SK-N-SH treated with all-trans-retinoic acid at 6 μM for 48 hours (cell line): ENCODE data around the gene COL12A1.

ENCODE experiments used
- ATAC-seq: fragments of 200-7000 bp; cut with Tn5 transposase; 3 replicates; pipeline ENCODE4 v1.9.1; 2020; ENCODE audit warnings: mild to moderate bottlenecking, moderate library complexity
- ARNTL ChIP-seq: fragments of 450-650 bp; formaldehyde crosslinking; IDR thresholded peaks from 2 replicates; pipeline ENCODE4 v1.5.0; 2020; ENCODE audit warnings: low read depth, mild to moderate bottlenecking, moderate library complexity, borderline replicate concordance
- BACH2 ChIP-seq: fragments of 250-450 bp; sonication (Bioruptor Pico); IDR thresholded peaks from 2 replicates; pipeline ENCODE4 v1.9.0; 2021; ENCODE audit warnings: mild to moderate bottlenecking, borderline replicate concordance
- CREB5 ChIP-seq: fragments of 250-450 bp; sonication (Bioruptor Pico); IDR thresholded peaks from 2 replicates; pipeline ENCODE4 v1.5.1; 2020; ENCODE audit warnings: low read depth, mild to moderate bottlenecking, moderate library complexity
- ESRRG ChIP-seq: fragments of 250-450 bp; sonication (Bioruptor Pico); IDR thresholded peaks from 2 replicates; pipeline ENCODE4 v1.6.1; 2021; ENCODE audit warnings: mild to moderate bottlenecking
- GLIS3 ChIP-seq: fragments of 250-450 bp; sonication (Bioruptor Pico); IDR thresholded peaks from 2 replicates; pipeline ENCODE4 v1.5.0; 2020; ENCODE audit warnings: mild to moderate bottlenecking, moderate library complexity
- ISL1 ChIP-seq: fragments of 250-450 bp; sonication (Bioruptor Pico); IDR thresholded peaks from 2 replicates; pipeline ENCODE4 v2.1.2; 2022; ENCODE audit warnings: mild to moderate bottlenecking, moderate library complexity
- OSR1 ChIP-seq: fragments of 250-450 bp; sonication (Bioruptor Pico); IDR thresholded peaks from 2 replicates; pipeline ENCODE4 v1.8.0; 2022; ENCODE audit warnings: moderate library complexity, mild to moderate bottlenecking, inconsistent platforms
- PATZ1 ChIP-seq: fragments of 250-450 bp; sonication (Bioruptor Pico); IDR thresholded peaks from 2 replicates; pipeline ENCODE4 v1.8.0; 2020; ENCODE audit warnings: mild to moderate bottlenecking, moderate library complexity, borderline replicate concordance
- PPARA ChIP-seq: fragments of 250-450 bp; sonication (Bioruptor Pico); IDR thresholded peaks from 2 replicates; pipeline ENCODE4 v1.5.0; 2020; ENCODE audit warnings: mild to moderate bottlenecking, borderline replicate concordance
- RARB ChIP-seq: fragments of 250-450 bp; sonication (Bioruptor Pico); IDR thresholded peaks from 2 replicates; pipeline ENCODE4 v1.8.0; 2021; ENCODE audit warnings: mild to moderate bottlenecking, moderate library complexity
- SNAI2 ChIP-seq: fragments of 250-450 bp; sonication (Bioruptor Pico); IDR thresholded peaks from 2 replicates; pipeline ENCODE4 v1.5.0; 2020; ENCODE audit warnings: mild to moderate bottlenecking, moderate library complexity
- TCF4 ChIP-seq: fragments of 250-450 bp; sonication (Bioruptor Pico); IDR thresholded peaks from 2 replicates; pipeline ENCODE4 v1.8.0; 2021; ENCODE audit warnings: mild to moderate bottlenecking, moderate library complexity, borderline replicate concordance
- TOX ChIP-seq: fragments of 250-450 bp; sonication (Bioruptor Pico); IDR thresholded peaks from 2 replicates; pipeline ENCODE4 v1.8.0; 2021; ENCODE audit warnings: mild to moderate bottlenecking, moderate library complexity, borderline replicate concordance
- TSHZ2 ChIP-seq: fragments of 250-450 bp; sonication (Bioruptor Pico); IDR thresholded peaks from 2 replicates; pipeline ENCODE4 v1.5.0; 2020; ENCODE audit warnings: mild to moderate bottlenecking, moderate library complexity
- ZC3H10 ChIP-seq: fragments of 250-450 bp; sonication (Bioruptor Pico); IDR thresholded peaks from 2 replicates; pipeline ENCODE4 v1.5.1; 2021; ENCODE audit warnings: mild to moderate bottlenecking, moderate library complexity
- ZFP3 ChIP-seq: fragments of 250-450 bp; sonication (Bioruptor Pico); IDR thresholded peaks from 2 replicates; pipeline ENCODE4 v1.5.0; 2020; ENCODE audit warnings: mild to moderate bottlenecking, moderate library complexity
- ZFP30 ChIP-seq: fragments of 450-650 bp; formaldehyde crosslinking; IDR thresholded peaks from 2 replicates; pipeline ENCODE4 v1.5.0; 2022; ENCODE audit warnings: mild to moderate bottlenecking, moderate library complexity
- ZNF565 ChIP-seq: fragments of 450-650 bp; formaldehyde crosslinking; conservative IDR thresholded peaks from 2 replicates; pipeline ENCODE4 v1.5.0; 2020; ENCODE audit warnings: low read depth, mild to moderate bottlenecking, moderate library complexity
- ZNF70 ChIP-seq: fragments of 450-650 bp; formaldehyde crosslinking; IDR thresholded peaks from 2 replicates; pipeline ENCODE4 v1.5.0; 2020; ENCODE audit warnings: mild to moderate bottlenecking, moderate library complexity
- ZNF8 ChIP-seq: fragments of 450-650 bp; formaldehyde crosslinking; IDR thresholded peaks from 2 replicates; pipeline ENCODE4 v1.5.0; 2020; ENCODE audit warnings: mild to moderate bottlenecking, moderate library complexity
- TF ChIP-seq, protein P1 (sequence below): fragments of 250-450 bp; sonication (Bioruptor Pico); IDR thresholded peaks from 2 replicates; pipeline ENCODE4 v1.5.1; 2021; ENCODE audit warnings: mild to moderate bottlenecking, moderate library complexity

COL12A1 gene

GRCh38 chr6:75203721-75204120 lies 2.1 kb downstream of the COL12A1 start:
- no peak for ATAC-seq
- TF ChIP-seq OSR1 (CRISPR knock-in tag): no peak
- TF ChIP-seq ZFP3: no peak
- TF ChIP-seq TSHZ2 (CRISPR knock-in tag): no peak
- no peak for TF ChIP-seq ZNF565 (CRISPR knock-in tag)

DNA sequence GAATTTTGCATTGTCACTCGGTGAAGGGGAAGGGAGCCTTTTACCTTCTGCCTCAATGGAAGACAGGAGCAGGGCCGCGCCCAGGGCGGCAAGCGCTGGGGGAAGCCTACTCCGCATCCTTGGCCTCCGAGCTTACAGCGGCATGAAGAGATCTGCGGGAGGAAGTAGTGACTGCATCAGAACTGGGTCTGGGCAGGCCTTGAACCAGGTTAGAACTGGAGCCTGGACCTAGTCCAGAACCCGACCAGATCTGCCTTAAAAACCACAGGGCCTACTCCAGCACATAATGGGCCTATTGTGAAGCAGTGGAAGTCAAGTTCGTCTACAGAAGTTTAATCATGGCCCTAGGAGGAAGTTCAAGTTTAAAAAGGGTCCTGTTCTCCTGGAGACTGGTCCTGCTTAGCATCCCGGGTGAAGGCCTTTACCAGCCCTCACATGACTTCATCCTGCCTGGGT lies 3.1 kb downstream of the COL12A1 start:
- ATAC-seq: no peak
- TF ChIP-seq ZFP30 (no peak), ZFP3 (no peak), RARB (CRISPR knock-in tag) (no peak), TSHZ2 (CRISPR knock-in tag) (no peak), BACH2 (CRISPR knock-in tag) (no peak), TOX (CRISPR knock-in tag) (no peak), ISL1 (CRISPR knock-in tag) (no peak), ARNTL (CRISPR knock-in tag) (no peak), ZC3H10 (CRISPR knock-in tag) (no peak)

- TF ChIP-seq, protein P1, sequence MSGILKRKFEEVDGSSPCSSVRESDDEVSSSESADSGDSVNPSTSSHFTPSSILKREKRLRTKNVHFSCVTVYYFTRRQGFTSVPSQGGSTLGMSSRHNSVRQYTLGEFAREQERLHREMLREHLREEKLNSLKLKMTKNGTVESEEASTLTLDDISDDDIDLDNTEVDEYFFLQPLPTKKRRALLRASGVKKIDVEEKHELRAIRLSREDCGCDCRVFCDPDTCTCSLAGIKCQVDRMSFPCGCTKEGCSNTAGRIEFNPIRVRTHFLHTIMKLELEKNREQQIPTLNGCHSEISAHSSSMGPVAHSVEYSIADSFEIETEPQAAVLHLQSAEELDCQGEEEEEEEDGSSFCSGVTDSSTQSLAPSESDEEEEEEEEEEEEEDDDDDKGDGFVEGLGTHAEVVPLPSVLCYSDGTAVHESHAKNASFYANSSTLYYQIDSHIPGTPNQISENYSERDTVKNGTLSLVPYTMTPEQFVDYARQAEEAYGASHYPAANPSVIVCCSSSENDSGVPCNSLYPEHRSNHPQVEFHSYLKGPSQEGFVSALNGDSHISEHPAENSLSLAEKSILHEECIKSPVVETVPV: no peak
- TF ChIP-seq ARNTL (CRISPR knock-in tag): no peak
- no peak for TF ChIP-seq CREB5 (CRISPR knock-in tag)
- no peak for TF ChIP-seq RARB (CRISPR knock-in tag)
- no peak for TF ChIP-seq ZNF565 (CRISPR knock-in tag)
- TF ChIP-seq ESRRG (CRISPR knock-in tag): no peak
Observed at GRCh38 chr6:75201901-75202672, 3.8 kb downstream of the COL12A1 start.

DNA sequence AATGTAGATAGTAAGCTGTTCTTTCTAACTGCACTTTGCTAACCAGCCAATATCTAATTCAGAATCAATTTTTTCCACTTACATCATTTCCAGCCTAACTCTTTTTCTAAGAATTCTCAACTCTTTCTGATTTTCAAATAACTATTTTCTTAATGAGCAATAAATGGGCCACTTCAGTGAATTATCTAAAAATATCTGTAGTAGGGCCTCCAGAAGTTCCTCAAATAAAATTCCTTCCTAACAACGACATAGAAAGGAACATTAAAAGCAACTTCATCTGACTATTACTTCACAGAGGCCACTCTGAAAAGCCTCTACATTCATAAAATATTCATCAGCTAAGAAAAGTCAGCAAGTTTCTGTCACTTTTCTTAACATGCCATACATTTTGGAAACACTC lies 4.8 kb downstream of the COL12A1 start:
- no peak for ATAC-seq
- TF ChIP-seq TOX (CRISPR knock-in tag) (no peak), BACH2 (CRISPR knock-in tag) (no peak), CREB5 (CRISPR knock-in tag) (no peak), GLIS3 (CRISPR knock-in tag) (no peak), ZNF565 (CRISPR knock-in tag) (no peak), TCF4 (CRISPR knock-in tag) (no peak), ISL1 (CRISPR knock-in tag) (no peak), ZNF8 (CRISPR knock-in tag) (no peak), ZFP30 (no peak), SNAI2 (CRISPR knock-in tag) (no peak), PATZ1 (CRISPR knock-in tag) (no peak), ZNF70 (CRISPR knock-in tag) (no peak), PPARA (CRISPR knock-in tag) (no peak), ARNTL (CRISPR knock-in tag) (no peak), RARB (CRISPR knock-in tag) (no peak), ESRRG (CRISPR knock-in tag) (no peak)
- TF ChIP-seq, protein P1: no peak

More at GRCh38 chr6:75201901-75202672, 3.8 kb downstream of the COL12A1 start:
- no peak for ATAC-seq
